Loucy (cell line): ENCODE data around the gene HUWE1.

Experiments
- H2AFZ ChIP-seq: fragments of 200-600 bp; sonication (generic); 2 replicates; pipeline ENCODE4 v1.6.0; 2016; ENCODE audit warnings: antibody characterized with exemption, mild to moderate bottlenecking, low read length, moderate library complexity
- H3F3A ChIP-seq: fragments of 200-600 bp; 2 replicates; pipeline ENCODE4 v1.6.0; 2016; ENCODE audit warnings: antibody characterized with exemption, low read depth, mild to moderate bottlenecking
- H3K27me3 ChIP-seq: fragments of 200-600 bp; sonication (generic); 2 replicates; pipeline ENCODE4 v1.6.1; 2014; ENCODE audit warnings: low read length, mild to moderate bottlenecking; ENCODE audit not compliant: insufficient read depth, poor library complexity, severe bottlenecking
- H3K36me3 ChIP-seq: fragments of 200-600 bp; sonication (generic); 2 replicates; pipeline ENCODE4 v1.6.1; 2016; ENCODE audit warnings: low read length; ENCODE audit not compliant: insufficient read depth
- H3K4me1 ChIP-seq: fragments of 200-600 bp; sonication (generic); 2 replicates; pipeline ENCODE4 v1.5.1; 2014; ENCODE audit warnings: low read length, mild to moderate bottlenecking; ENCODE audit not compliant: insufficient read depth, poor library complexity, severe bottlenecking
- H3K4me2 ChIP-seq: fragments of 200-600 bp; sonication (generic); 2 replicates; pipeline ENCODE4 v1.6.0; 2014; ENCODE audit warnings: antibody characterized with exemption, low read length, low read depth, mild to moderate bottlenecking; ENCODE audit not compliant: poor library complexity, severe bottlenecking
- H3K4me3 ChIP-seq: fragments of 200-600 bp; sonication (generic); 2 replicates; pipeline ENCODE4 v1.5.1; 2014; ENCODE audit warnings: low read length, mild to moderate bottlenecking, mixed read lengths; ENCODE audit not compliant: poor library complexity, severe bottlenecking
- H3K79me2 ChIP-seq: fragments of 200-600 bp; sonication (generic); 2 replicates; pipeline ENCODE4 v1.6.1; 2014; ENCODE audit warnings: low read length; ENCODE audit not compliant: insufficient read depth
- H3K9ac ChIP-seq: fragments of 200-600 bp; sonication (generic); 2 replicates; pipeline ENCODE4 v1.6.0; 2014; ENCODE audit warnings: mild to moderate bottlenecking, low read depth, low read length, moderate library complexity; ENCODE audit not compliant: poor library complexity, severe bottlenecking
- H3K9me2 ChIP-seq: fragments of 200-600 bp; sonication (generic); replicated peaks from 2 replicates; pipeline ENCODE4 v1.6.1; 2016; ENCODE audit warnings: low read depth, low read length, mixed read lengths
- H3K9me3 ChIP-seq: fragments of 200-600 bp; sonication (generic); 2 replicates; pipeline ENCODE4 v1.6.1; 2014; ENCODE audit warnings: mild to moderate bottlenecking, antibody characterized with exemption, low read length, low read depth; ENCODE audit not compliant: insufficient read depth
- H4K20me1 ChIP-seq: fragments of 200-600 bp; sonication (generic); 2 replicates; pipeline ENCODE4 v1.6.0; 2014; ENCODE audit warnings: antibody characterized with exemption, low read length, mild to moderate bottlenecking; ENCODE audit not compliant: insufficient read depth, poor library complexity, severe bottlenecking
- CTCF ChIP-seq: fragments of 200-600 bp; sonication (generic); conservative IDR thresholded peaks from 2 replicates; pipeline ENCODE4 v1.5.1; 2014; ENCODE audit warnings: mild to moderate bottlenecking, antibody characterized with exemption, low read length
- EZH2phosphoT487 ChIP-seq: fragments of 200-600 bp; IDR thresholded peaks from 2 replicates; pipeline ENCODE4 v1.6.1; 2018; ENCODE audit warnings: antibody characterized with exemption, mild to moderate bottlenecking, moderate library complexity, borderline replicate concordance

The HUWE1 gene

GRCh38 chrX:53605004-53605403, 81.5 kb downstream of the HUWE1 start:
- Histone ChIP-seq H3K79me2 (no peaks in the 10 kb centered on the region), H3K9ac (no peak overlapping the region), H3K27me3 (no peaks in the 10 kb centered on the region), H4K20me1 (no peaks in the 10 kb centered on the region), H3K9me2 (no peaks in the 10 kb centered on the region), H3F3A (no peaks in the 10 kb centered on the region), H3K4me3 (no peak overlapping the region), H3K4me1 (no peaks in the 10 kb centered on the region), H3K36me3 (peaks cover 94% of the 10 kb centered on the region; the same call in 1 of the 2 replicates), H3K9me3 (no peaks in the 10 kb centered on the region), H2AFZ (no peak overlapping the region), H3K4me2 (no peak overlapping the region)
- TF ChIP-seq CTCF (no peak), EZH2phosphoT487 (no peak)

DNA sequence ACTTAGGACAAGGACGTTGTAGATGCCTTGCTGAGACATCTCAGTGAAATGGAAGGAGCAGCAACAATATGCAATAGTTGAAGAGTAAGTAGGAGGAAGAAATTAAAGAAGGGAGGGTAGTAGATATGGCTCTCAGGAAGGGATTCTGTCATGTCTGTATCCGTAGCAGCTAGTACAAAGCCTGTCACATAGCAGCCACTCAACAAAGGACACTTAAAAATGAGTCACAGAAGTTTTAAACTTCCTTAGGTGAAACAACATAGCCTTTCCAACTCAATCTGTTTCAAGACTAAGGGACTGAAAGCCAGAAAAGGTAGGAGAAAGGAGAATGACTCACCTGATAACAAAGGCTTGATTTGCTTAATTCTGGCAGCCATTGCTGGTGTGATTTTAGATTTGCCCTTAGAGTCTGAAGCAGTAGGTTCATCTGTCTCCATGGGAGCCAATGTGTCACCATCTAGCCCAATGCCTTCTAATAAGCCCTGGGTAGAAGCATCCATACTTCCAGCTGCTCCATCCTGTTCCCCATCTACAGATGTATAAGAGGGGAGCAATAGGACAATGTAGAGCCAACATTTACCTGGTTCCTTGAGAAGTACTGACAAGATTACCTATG, 86.6 kb downstream of the HUWE1 start:
- no peaks in the 10 kb centered on the region for H3K27me3 ChIP-seq
- H2AFZ ChIP-seq: no peak overlapping the region
- no peaks in the 10 kb centered on the region for H3K79me2 ChIP-seq
- no peaks in the 10 kb centered on the region for H3K9me2 ChIP-seq
- H3K9ac ChIP-seq: no peak overlapping the region
- H4K20me1 ChIP-seq: no peaks in the 10 kb centered on the region
- no peaks in the 10 kb centered on the region for H3K9me3 ChIP-seq
- no peak overlapping the region for H3K4me3 ChIP-seq
- H3F3A ChIP-seq: no peaks in the 10 kb centered on the region
- H3K36me3 ChIP-seq: peaks cover 70% of the 10 kb centered on the region; the same call in 1 of the 2 replicates
- no peaks in the 10 kb centered on the region for H3K4me1 ChIP-seq
- H3K4me2 ChIP-seq: no peak overlapping the region
- no peak for TF ChIP-seq EZH2phosphoT487
- TF ChIP-seq CTCF: no peak

- H3F3A ChIP-seq: no peaks in the 10 kb centered on the region
These were observed 88.3 kb downstream of the HUWE1 start for GRCh38 chrX:53598169-53598568.

More at GRCh38 chrX:53598169-53598568, 88.3 kb downstream of the HUWE1 start:
- no peak for TF ChIP-seq EZH2phosphoT487
- TF ChIP-seq CTCF: no peak
- H3K9me3 ChIP-seq: no peaks in the 10 kb centered on the region
- no peak overlapping the region for H3K9ac ChIP-seq
- no peak overlapping the region for H2AFZ ChIP-seq
- H3K27me3 ChIP-seq: no peaks in the 10 kb centered on the region
- no peaks in the 10 kb centered on the region for H4K20me1 ChIP-seq
- no peaks in the 10 kb centered on the region for H3K4me1 ChIP-seq
- no peaks in the 10 kb centered on the region for H3K9me2 ChIP-seq
- no peak overlapping the region for H3K4me3 ChIP-seq
- no peaks in the 10 kb centered on the region for H3K79me2 ChIP-seq
- no peak overlapping the region for H3K4me2 ChIP-seq
- peaks cover 69% of the 10 kb centered on the region; the same call in 1 of the 2 replicates for H3K36me3 ChIP-seq
